Keratinocyte (primary cell): ENCODE results near the gene TLL1. TPM values are rescaled to one million over a fixed set of nuclear protein-coding genes. Genes with fewer than 3 reads are reported as not detected.

Source experiments
- DNase-seq: peaks from one replicate; pipeline ENCODE4 v3.0.0-alpha.2; 2011; ENCODE audit warnings: low read depth, missing footprints, low spot score
- FAIRE-seq: peaks from 2 replicates; lab custom pipeline; 2011; peaks lifted over from hg19 to GRCh38; lab: Jason Lieb, UNC
- H2AFZ ChIP-seq: 2 replicates; pipeline ENCODE4 v1.6.0; 2012; ENCODE audit warnings: low read length, control low read depth, inconsistent platforms; ENCODE audit not compliant: control insufficient read depth
- H3K27ac ChIP-seq: 2 replicates; pipeline ENCODE4 v1.5.1; 2011; ENCODE audit warnings: low read length; ENCODE audit not compliant: control insufficient read depth, insufficient read depth
- H3K27me3 ChIP-seq: 3 replicates; pipeline ENCODE4 v1.6.0; 2011; ENCODE audit warnings: low read length; ENCODE audit not compliant: control insufficient read depth, insufficient read depth; ENCODE audit errors: extremely low read depth
- H3K36me3 ChIP-seq, 2 experiments: 2 replicates in 1 of 2; 3 replicates in 1 of 2; pipeline ENCODE4 v1.5.1; 2011; ENCODE audit warnings: low read length in 2 of 2, mild to moderate bottlenecking in 1 of 2; ENCODE audit not compliant: control insufficient read depth in 2 of 2, insufficient read depth in 2 of 2; ENCODE audit errors: extremely low read depth in 1 of 2
- H3K4me1 ChIP-seq: 3 replicates; pipeline ENCODE4 v1.5.1; 2011; ENCODE audit warnings: low read length; ENCODE audit not compliant: control insufficient read depth, insufficient read depth; ENCODE audit errors: extremely low read depth
- H3K4me2 ChIP-seq: 3 replicates; pipeline ENCODE4 v1.6.0; 2011; ENCODE audit warnings: low read depth, low read length; ENCODE audit not compliant: control insufficient read depth, insufficient read depth; ENCODE audit errors: extremely low read depth
- H3K4me3 ChIP-seq, 3 experiments: fragments of 200-600 bp in 1 of 3; sonication (generic) in 1 of 3; 2 replicates in 2 of 3; 3 replicates in 1 of 3; pipeline ENCODE4 v1.5.1; 2011 to 2016; ENCODE audit warnings: low read length in 3 of 3, mild to moderate bottlenecking in 3 of 3, control low read depth in 2 of 3, inconsistent platforms in 1 of 3, low read depth in 1 of 3, mixed read lengths in 1 of 3, mixed run types in 1 of 3, moderate library complexity in 1 of 3; ENCODE audit not compliant: control insufficient read depth in 2 of 3, insufficient read depth in 2 of 3; ENCODE audit errors: extremely low read depth in 1 of 3
- H3K79me2 ChIP-seq: 2 replicates; pipeline ENCODE4 v1.6.0; 2012; ENCODE audit warnings: low read length; ENCODE audit not compliant: control insufficient read depth, insufficient read depth
- H3K9ac ChIP-seq: 3 replicates; pipeline ENCODE4 v1.6.0; 2011; ENCODE audit warnings: low read length; ENCODE audit not compliant: control insufficient read depth, insufficient read depth; ENCODE audit errors: extremely low read depth
- H3K9me1 ChIP-seq: 3 replicates; pipeline ENCODE4 v1.6.0; 2011; ENCODE audit warnings: low read length; ENCODE audit not compliant: control insufficient read depth, insufficient read depth; ENCODE audit errors: extremely low read depth
- H3K9me3 ChIP-seq: 2 replicates; pipeline ENCODE4 v1.5.1; 2012; ENCODE audit warnings: low read depth, low read length; ENCODE audit not compliant: control insufficient read depth
- H4K20me1 ChIP-seq: 3 replicates; pipeline ENCODE4 v1.6.0; 2011; ENCODE audit warnings: low read length; ENCODE audit not compliant: control insufficient read depth, insufficient read depth; ENCODE audit errors: extremely low read depth
- CTCF ChIP-seq, 3 experiments: IDR thresholded peaks in 1 of 3; conservative IDR thresholded peaks in 1 of 3; optimal IDR thresholded peaks in 1 of 3; 2 replicates in 2 of 3; 3 replicates in 1 of 3; pipeline versions ENCODE3 to v1.5.1; 2011; ENCODE audit warnings: low read length in 3 of 3, mild to moderate bottlenecking in 3 of 3, moderate library complexity in 2 of 3, control low read depth in 1 of 3, inconsistent platforms in 1 of 3; ENCODE audit not compliant: insufficient read depth in 2 of 3; ENCODE audit errors: extremely low read depth in 1 of 3
- EZH2 ChIP-seq: IDR thresholded peaks from one replicate; pipeline ENCODE4 v1.6.1; 2012; ENCODE audit warnings: inconsistent platforms, mild to moderate bottlenecking, low read length, moderate library complexity
- dilution Hi-C: fragments of 300-500 bp; cut with MboI; formaldehyde crosslinking; loops from one replicate; pipeline ENCODE4 v1.7.0; 2020; ENCODE audit warnings: low sequenced_read_pairs; ENCODE audit not compliant: extremely low pct_ligation_motif_present
- polyA plus RNA-seq, 5 experiments: library from polyadenylated mRNA; depleted of rRNA in 3 of 5; stranded (reverse) in 3 of 5; stranded (forward) in 1 of 5; unstranded in 1 of 5; fragments of >200 nt; gene quantifications; 1 replicate in 1 of 5; 2 replicates in 3 of 5; 3 replicates in 1 of 5; pipeline versions ENCODE4 v1.2.1 to v1.2.3, GENCODE V29; 2011 to 2012; ENCODE audit warnings: missing spikeins in 2 of 5, low read depth in 1 of 5, low replicate concordance in 1 of 5

The TLL1 gene
- polyA plus RNA-seq, 1 donor (not counting 4 experiments of a cell fraction or from before 2014, with no cell fraction given): 1.5 TPM

DNA sequence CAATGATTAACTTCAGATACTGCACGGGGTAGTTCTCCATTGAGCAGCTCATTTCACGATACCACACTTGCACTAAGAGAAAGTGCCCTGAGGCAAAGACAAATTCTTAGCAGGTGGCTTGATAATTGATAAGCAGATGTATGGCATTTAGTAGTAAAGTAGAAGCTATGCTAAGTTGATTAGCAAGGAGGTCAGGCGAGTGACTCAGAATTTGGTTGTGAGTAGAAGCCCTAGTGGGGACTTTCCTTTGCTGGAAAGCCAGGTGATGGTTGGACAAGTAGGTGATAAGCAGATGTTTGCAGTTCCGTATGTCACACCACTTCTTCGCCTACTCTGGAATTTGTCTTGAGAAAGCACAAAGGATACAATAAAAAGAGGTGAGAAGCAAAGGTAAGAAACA, 58.7 kb downstream of the TLL1 start:
- Histone ChIP-seq H3K4me2 (no peak overlapping the region), H3K9me3 (no peaks in the 10 kb centered on the region), H3K4me3 (no peak overlapping the region), H2AFZ (no peak overlapping the region), H4K20me1 (no peaks in the 10 kb centered on the region), H3K27me3 (no peaks in the 10 kb centered on the region), H3K79me2 (no peaks in the 10 kb centered on the region), H3K9me1 (no peaks in the 10 kb centered on the region), H3K36me3 (no peaks in the 10 kb centered on the region), H3K9ac (no peak overlapping the region), H3K27ac (no peak overlapping the region), H3K4me1 (peaks cover 8% of the 10 kb centered on the region)
- FAIRE-seq: no peak
- TF ChIP-seq EZH2 (no peak), CTCF (optimal IDR thresholded peaks at IDR 0.05 in 1 of 3, IDR thresholded peaks at IDR 0.05 in 1 of 3, conservative IDR thresholded peaks at IDR 0.05 in 1 of 3; ENCODE audit: extremely low read depth in 1 of 3, insufficient read depth in 2 of 3, low read length in 3 of 3) (no peak)
- DNase-seq: no peak
- dilution Hi-C loops: no loop called here

- dilution Hi-C loops: no loop called here
- H3K27me3 ChIP-seq: no peaks in the 10 kb centered on the region
- H3K36me3 ChIP-seq: no peaks in the 10 kb centered on the region
- no peaks in the 10 kb centered on the region for H3K9me1 ChIP-seq
- H3K79me2 ChIP-seq: no peaks in the 10 kb centered on the region
- no peaks in the 10 kb centered on the region for H3K4me1 ChIP-seq
- FAIRE-seq (no peak), DNase-seq (no peak)
- H3K27ac ChIP-seq: no peak overlapping the region
- no peaks in the 10 kb centered on the region for H4K20me1 ChIP-seq
- TF ChIP-seq EZH2: no peak
- TF ChIP-seq CTCF (optimal IDR thresholded peaks at IDR 0.05 in 1 of 3, IDR thresholded peaks at IDR 0.05 in 1 of 3, conservative IDR thresholded peaks at IDR 0.05 in 1 of 3; ENCODE audit: extremely low read depth in 1 of 3, insufficient read depth in 2 of 3, low read length in 3 of 3): no peak
- H3K4me2 ChIP-seq: no peak overlapping the region
- no peak overlapping the region for H3K9ac ChIP-seq
- H2AFZ ChIP-seq: no peak overlapping the region
- H3K9me3 ChIP-seq: no peaks in the 10 kb centered on the region
- no peak overlapping the region for H3K4me3 ChIP-seq
Observed at GRCh38 chr4:165944900-165945299, 71.9 kb downstream of the TLL1 start.
